GM23248 (cell line): ENCODE results near the gene CFAP74. TPM values are rescaled to one million over a fixed set of nuclear protein-coding genes. Genes with fewer than 3 reads are reported as not detected.

Experiments
- DNase-seq: peaks from one replicate; pipeline ENCODE4 v3.0.0-alpha.2; 2015
- H2AFZ ChIP-seq: fragments of 200-600 bp; sonication (generic); 2 replicates; pipeline ENCODE4 v1.6.1; 2016; ENCODE audit warnings: antibody characterized with exemption
- H3F3A ChIP-seq: fragments of 200-600 bp; sonication (generic); 2 replicates; pipeline ENCODE4 v1.6.1; 2016; ENCODE audit warnings: mild to moderate bottlenecking, antibody characterized with exemption, mixed run types; ENCODE audit not compliant: insufficient read depth
- H3K27ac ChIP-seq: fragments of 200-600 bp; sonication (generic); 2 replicates; pipeline ENCODE4 v1.5.1; 2016; ENCODE audit warnings: mild to moderate bottlenecking
- H3K27me3 ChIP-seq: fragments of 200-600 bp; sonication (generic); replicated peaks from 2 replicates; pipeline ENCODE4 v1.6.1; 2016; ENCODE audit warnings: mild to moderate bottlenecking; ENCODE audit not compliant: insufficient read depth
- H3K36me3 ChIP-seq: fragments of 200-600 bp; sonication (generic); 2 replicates; pipeline ENCODE4 v1.6.1; 2016; ENCODE audit warnings: low read depth, mild to moderate bottlenecking
- H3K4me1 ChIP-seq: fragments of 200-600 bp; sonication (generic); 2 replicates; pipeline ENCODE4 v1.6.1; 2016; ENCODE audit warnings: mild to moderate bottlenecking; ENCODE audit not compliant: insufficient read depth
- H3K4me2 ChIP-seq: fragments of 200-600 bp; sonication (generic); one replicate; pipeline ENCODE4 v1.6.1; 2016; ENCODE audit warnings: mild to moderate bottlenecking; ENCODE audit not compliant: unreplicated experiment
- H3K4me3 ChIP-seq: fragments of 200-600 bp; sonication (generic); 2 replicates; pipeline ENCODE4 v1.5.1; 2016; ENCODE audit warnings: mild to moderate bottlenecking
- H3K79me2 ChIP-seq: fragments of 200-600 bp; sonication (generic); 2 replicates; pipeline ENCODE4 v1.6.1; 2016; ENCODE audit warnings: mild to moderate bottlenecking; ENCODE audit not compliant: insufficient read depth
- H3K9ac ChIP-seq: fragments of 200-600 bp; sonication (generic); 2 replicates; pipeline ENCODE4 v1.6.1; 2016; ENCODE audit warnings: mild to moderate bottlenecking
- H3K9me2 ChIP-seq: fragments of 200-600 bp; sonication (generic); 2 replicates; pipeline ENCODE4 v1.6.1; 2016; ENCODE audit warnings: mixed run types, mild to moderate bottlenecking, moderate library complexity; ENCODE audit not compliant: insufficient read depth
- H3K9me3 ChIP-seq: fragments of 200-600 bp; sonication (generic); one replicate; pipeline ENCODE4 v1.6.1; 2017; ENCODE audit warnings: low read depth
- H4K20me1 ChIP-seq: fragments of 200-600 bp; sonication (generic); 2 replicates; pipeline ENCODE4 v1.6.0; 2016; ENCODE audit not compliant: insufficient read depth
- EZH2 ChIP-seq: fragments of 200-600 bp; sonication (generic); IDR thresholded peaks from 2 replicates; pipeline ENCODE4 v1.6.1; 2018; ENCODE audit warnings: antibody characterized with exemption, mild to moderate bottlenecking; ENCODE audit not compliant: insufficient read depth, poor library complexity, severe bottlenecking
- EZH2phosphoT487 ChIP-seq: fragments of 200-600 bp; sonication (generic); IDR thresholded peaks from 2 replicates; pipeline ENCODE4 v1.6.1; 2018; ENCODE audit warnings: antibody characterized with exemption, moderate library complexity, mild to moderate bottlenecking, low read depth; ENCODE audit not compliant: insufficient read depth
- WGBS, 2 experiments: methylation state at CpG; one replicate each; pipeline ENCODE4 v1.1.6; 2015 to 2017; ENCODE audit warnings: low lambda C conversion rate in 2 of 2, low coverage in 1 of 2; ENCODE audit errors: missing lambda C conversion rate in 2 of 2; 5-methylcytosine and 5-hydroxymethylcytosine counted together
- in situ Hi-C: fragments of 300-500 bp; cut with MboI; formaldehyde crosslinking; loops from 2 replicates; pipeline ENCODE4 v1.15.0; 2020
- polyA plus RNA-seq: library from polyadenylated mRNA; unstranded; fragments of >200 nt; fragmentation: Nextera tagmentation; extraction: Ambion mirVana; gene quantifications from 2 replicates; pipeline ENCODE4 v1.2.1, GENCODE V29; 2016
- total RNA-seq: library from RNA; depleted of rRNA; stranded (reverse); fragments of >200 nt; shearing (Covaris generic); gene quantifications from 2 replicates; pipeline ENCODE4 v1.2.3, GENCODE V29; 2014

CFAP74 gene
- total and polyA plus RNA-seq, 2 experiments from 2014 or later = not detected

DNA sequence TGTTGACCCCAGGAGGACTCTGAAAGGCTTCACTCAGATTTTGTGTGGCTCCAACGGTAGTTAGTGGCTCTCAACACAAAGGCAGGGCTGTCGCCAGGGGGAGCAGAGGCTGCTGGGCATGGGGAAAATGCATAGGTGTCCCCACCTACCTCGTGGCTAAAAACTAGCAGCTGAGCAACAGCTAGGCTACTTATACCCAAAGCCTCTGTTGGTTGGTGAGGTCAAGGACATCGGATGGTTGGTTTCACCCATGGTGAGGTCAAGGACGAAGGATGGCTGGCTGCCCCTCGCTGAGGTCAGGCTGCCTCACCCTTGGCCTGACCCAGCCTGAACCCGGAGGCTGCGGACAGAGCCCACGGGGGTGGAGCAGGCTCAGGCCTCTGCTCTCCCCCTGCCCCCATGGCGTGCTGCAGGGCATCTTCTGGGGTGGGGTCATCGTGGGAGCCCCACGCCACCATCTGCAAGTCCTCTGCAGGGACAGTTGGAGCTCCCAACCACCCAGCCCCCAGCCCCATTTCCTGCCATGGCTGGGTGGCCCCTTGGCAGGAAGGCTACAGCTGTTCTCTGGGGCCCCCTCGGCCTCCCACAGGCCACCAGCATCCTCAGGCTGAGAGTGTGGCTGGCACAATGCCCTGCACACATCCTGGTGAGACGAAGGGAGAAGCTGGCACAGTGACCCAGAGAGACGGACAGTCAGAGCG, 104.2 kb downstream of the CFAP74 start:
- Histone ChIP-seq H3K4me1 (peaks cover 5% of the 10 kb centered on the region; the same call in 1 of the 2 replicates), H3K4me2 (no peak overlapping the region), H2AFZ (no peak overlapping the region), H3K9ac (no peak overlapping the region), H3K9me3 (no peaks in the 10 kb centered on the region), H3K27ac (no peak overlapping the region), H3K36me3 (no peaks in the 10 kb centered on the region), H3K79me2 (no peaks in the 10 kb centered on the region), H3K9me2 (no peaks in the 10 kb centered on the region), H4K20me1 (no peaks in the 10 kb centered on the region), H3K27me3 (no peaks in the 10 kb centered on the region), H3K4me3 (no peak overlapping the region), H3F3A (no peaks in the 10 kb centered on the region)
- 52 to 61% methylated on average over 12 to 13 of the region's 16 CpGs for WGBS, 2 experiments
- TF ChIP-seq EZH2phosphoT487 (no peak), EZH2 (no peak)
- DNase-seq = no peak
- in situ Hi-C loops = no loop called here

DNA sequence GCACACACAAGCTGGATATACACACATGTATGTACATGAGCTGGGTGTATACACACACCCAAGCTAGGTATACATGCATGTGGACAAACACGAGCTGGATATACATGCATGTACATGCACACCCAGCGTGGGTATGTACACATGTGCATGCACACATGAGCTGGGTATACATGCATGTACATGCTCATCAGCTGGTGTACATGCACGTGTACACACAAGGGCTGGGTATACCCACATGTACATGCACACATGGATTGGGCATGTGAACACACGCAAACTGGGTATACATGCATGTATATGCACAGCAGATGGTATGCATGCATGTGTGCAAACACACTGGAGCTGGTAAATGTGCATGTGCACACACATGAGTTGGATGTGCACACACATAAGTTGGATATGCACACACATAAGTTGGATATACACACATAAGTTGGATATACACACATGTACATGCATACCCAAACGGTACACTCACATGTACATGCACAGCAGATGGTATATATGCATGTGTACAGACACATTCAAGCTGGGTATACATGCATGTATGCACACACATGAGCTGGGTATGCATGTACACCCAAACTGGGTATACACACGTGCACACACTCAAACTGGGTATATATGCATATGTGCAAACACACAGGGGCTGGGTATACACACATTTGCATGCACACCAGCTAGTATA, 105.2 kb downstream of the CFAP74 start:
- peaks cover 6% of the 10 kb centered on the region; the same call in 1 of the 2 replicates for H3K4me1 ChIP-seq
- TF ChIP-seq EZH2phosphoT487 (no peak), EZH2 (no peak)
- no peaks in the 10 kb centered on the region for H3K36me3 ChIP-seq
- no peaks in the 10 kb centered on the region for H3K9me2 ChIP-seq
- H3K79me2 ChIP-seq = no peaks in the 10 kb centered on the region
- no peak overlapping the region for H3K27ac ChIP-seq
- no peak overlapping the region for H3K9ac ChIP-seq
- 70 to 72% methylated on average over 6 of the region's 6 CpGs for WGBS, 2 experiments
- H3K4me2 ChIP-seq = no peak overlapping the region
- no peaks in the 10 kb centered on the region for H3K27me3 ChIP-seq
- DNase-seq = no peak
- no peak overlapping the region for H3K4me3 ChIP-seq
- H3K9me3 ChIP-seq = no peaks in the 10 kb centered on the region
- H4K20me1 ChIP-seq = no peaks in the 10 kb centered on the region
- no peaks in the 10 kb centered on the region for H3F3A ChIP-seq
- in situ Hi-C loops = no loop called here
- H2AFZ ChIP-seq = no peak overlapping the region

DNA sequence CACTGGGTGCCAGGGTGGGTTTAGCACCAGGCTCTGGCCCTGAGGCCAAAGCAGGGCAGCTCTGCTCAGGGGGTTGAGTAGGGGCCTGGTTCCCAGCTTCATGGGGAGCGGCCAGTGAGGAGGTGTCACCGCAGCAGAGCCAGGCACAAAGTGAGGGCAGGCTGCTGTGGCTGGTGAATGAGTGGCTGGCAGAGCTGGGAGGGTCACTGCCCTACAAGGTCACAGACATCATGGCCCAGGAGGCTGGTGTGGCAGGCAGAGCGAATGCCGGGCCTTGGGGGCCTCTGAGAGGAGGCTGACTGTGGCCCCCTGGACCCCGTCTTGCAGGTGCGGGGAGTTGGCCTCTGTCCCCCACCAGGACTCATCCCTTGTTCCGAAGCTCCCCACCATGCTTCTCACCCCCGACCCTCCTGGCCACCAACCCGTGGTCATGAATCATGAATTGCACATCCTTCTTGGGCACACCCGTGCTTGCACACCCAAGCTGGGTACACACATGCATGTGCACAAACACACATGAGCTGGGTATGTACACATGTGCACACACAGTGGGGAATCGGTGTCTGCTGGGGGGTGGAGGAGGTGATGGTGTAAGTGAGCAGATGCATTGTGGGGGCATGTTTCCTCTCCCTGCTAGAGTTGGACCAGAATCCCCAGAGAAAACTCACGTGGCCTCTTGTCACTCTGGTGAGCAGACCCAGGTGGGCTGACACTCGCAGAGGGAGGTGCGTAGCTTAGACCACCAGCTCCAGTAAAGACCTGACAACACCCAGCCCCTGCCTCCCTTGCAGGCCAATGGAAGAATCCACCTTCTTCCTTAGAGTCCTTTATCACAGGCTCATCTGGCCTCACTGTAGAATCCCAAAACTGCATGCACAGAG, 107.9 kb downstream of the CFAP74 start:
- Histone ChIP-seq H3K4me3 (no peak overlapping the region), H3K9ac (no peak overlapping the region), H3F3A (no peaks in the 10 kb centered on the region), H3K4me2 (no peak overlapping the region), H2AFZ (no peak overlapping the region), H3K79me2 (peaks cover 10% of the 10 kb centered on the region), H3K9me2 (no peaks in the 10 kb centered on the region), H3K27ac (no peak overlapping the region), H3K36me3 (no peaks in the 10 kb centered on the region), H3K4me1 (peaks cover 15% of the 10 kb centered on the region), H3K27me3 (no peaks in the 10 kb centered on the region), H4K20me1 (no peaks in the 10 kb centered on the region), H3K9me3 (no peaks in the 10 kb centered on the region)
- no peak for DNase-seq
- TF ChIP-seq EZH2 (no peak), EZH2phosphoT487 (no peak)
- 72 to 75% methylated on average over 13 to 14 of the region's 14 CpGs for WGBS, 2 experiments
- in situ Hi-C loops = no loop called here

DNA sequence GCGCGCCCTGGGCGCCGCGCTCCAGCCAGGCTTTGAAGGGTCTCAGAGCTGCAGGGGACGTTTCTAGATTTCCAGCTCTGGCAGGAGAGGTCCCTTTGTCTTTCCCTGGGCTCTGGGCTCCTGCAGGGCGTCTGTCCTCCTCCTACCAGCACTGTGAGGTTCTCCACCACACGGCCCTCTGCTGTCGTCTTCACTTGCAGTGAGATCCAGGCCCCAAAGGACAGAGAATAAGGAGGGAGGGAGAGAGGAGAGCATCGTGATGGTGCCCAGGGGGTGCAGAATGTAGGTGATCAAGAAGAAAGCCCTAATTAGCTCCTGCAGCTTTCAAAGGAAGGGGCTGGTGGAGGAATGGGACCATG, 108.5 kb downstream of the CFAP74 start:
- Histone ChIP-seq H3K27ac (no peak overlapping the region), H3K9ac (no peak overlapping the region), H3F3A (no peaks in the 10 kb centered on the region), H4K20me1 (no peaks in the 10 kb centered on the region), H3K9me3 (no peaks in the 10 kb centered on the region), H3K27me3 (no peaks in the 10 kb centered on the region), H3K36me3 (no peaks in the 10 kb centered on the region), H3K4me3 (no peak overlapping the region), H2AFZ (no peak overlapping the region), H3K4me1 (peaks cover 15% of the 10 kb centered on the region), H3K9me2 (no peaks in the 10 kb centered on the region), H3K79me2 (peaks cover 11% of the 10 kb centered on the region), H3K4me2 (no peak overlapping the region)
- in situ Hi-C loops = no loop called here
- DNase-seq = no peak
- WGBS, 2 experiments = 42 to 46% methylated on average over 10 of the region's 10 CpGs
- no peak for TF ChIP-seq EZH2phosphoT487
- TF ChIP-seq EZH2 = no peak
